NCI-H2196 (cell line): ENCODE results near the gene RAB7B.

Source experiments
- DNase-seq: peaks from one replicate; lab custom pipeline; 2025; ENCODE audit not compliant: unreplicated experiment; lab: John Stamatoyannopoulos, UW

RAB7B gene

DNA sequence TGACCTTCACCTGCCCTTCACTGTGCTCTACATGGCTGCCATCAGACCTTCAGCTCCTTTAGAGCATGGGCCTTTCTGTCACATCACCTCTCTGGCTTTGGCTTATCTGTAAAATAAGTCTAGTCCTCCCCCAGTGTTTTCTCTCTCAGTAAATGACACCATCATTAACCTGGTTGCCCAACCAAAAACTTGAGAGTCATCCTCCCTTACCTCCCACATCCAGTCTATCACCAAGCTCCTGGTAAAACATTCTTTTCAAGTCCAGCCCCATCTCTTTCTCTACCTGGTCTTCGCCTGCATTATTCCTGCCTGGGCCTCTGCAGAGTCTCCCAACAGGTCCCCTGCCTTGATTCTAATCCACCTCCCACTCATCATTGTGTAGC lies 73.0 kb downstream of the RAB7B start:
- DNase-seq, result no peak

DNA sequence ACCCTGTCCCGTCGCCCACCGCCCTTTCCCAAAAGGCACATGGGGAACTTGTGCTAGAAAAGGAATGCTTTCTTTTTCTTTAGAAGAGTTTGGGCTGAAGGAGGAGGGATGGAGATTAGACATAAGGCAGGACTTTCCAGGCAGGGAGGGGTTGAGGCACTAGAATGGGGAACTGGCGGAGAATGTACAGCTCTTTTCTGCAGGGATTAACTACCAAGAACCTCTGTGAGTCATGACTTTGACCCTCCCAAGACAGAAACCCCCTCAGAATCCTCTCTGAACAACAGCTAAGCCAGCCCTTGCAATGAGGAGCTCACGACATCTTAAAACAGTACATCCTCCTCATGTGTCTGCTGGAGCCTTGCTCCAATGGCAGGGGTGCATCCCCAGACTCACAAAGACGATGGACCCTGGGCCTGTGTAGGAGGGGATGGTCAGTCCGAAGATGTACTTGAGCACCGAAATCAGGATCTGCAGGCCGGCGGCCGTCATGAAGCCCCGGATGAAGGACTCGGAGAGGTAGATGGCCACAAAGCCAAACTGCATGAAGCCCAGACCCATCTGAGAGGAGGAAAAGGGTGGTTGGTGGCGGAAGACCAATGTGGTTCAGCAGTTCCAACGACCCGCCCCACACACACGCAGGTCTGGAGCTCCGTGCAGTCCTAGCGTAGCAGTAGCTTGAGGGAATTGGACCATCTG lies 73.5 kb downstream of the RAB7B start:
- DNase-seq, result no peak

DNA sequence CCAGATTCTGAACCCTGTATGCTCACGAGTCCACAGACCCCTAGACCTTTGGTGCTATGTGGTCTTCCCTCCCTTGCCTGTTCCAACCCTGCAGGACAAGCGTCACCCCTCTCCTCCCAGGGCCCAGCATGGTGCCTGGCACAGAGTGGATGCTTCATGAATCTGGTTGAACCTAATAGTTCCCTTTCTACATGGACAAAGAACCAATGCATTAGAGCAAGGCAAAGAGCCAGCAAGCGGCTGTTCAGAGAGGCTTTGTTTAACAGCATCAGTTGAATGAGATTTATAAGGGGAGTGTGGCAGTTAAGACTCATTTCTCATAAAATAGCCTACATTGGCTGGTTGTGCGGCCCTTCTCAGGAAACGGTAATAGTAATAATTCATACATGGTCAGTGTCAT lies 74.9 kb downstream of the RAB7B start:
- DNase-seq, result no peak

DNA sequence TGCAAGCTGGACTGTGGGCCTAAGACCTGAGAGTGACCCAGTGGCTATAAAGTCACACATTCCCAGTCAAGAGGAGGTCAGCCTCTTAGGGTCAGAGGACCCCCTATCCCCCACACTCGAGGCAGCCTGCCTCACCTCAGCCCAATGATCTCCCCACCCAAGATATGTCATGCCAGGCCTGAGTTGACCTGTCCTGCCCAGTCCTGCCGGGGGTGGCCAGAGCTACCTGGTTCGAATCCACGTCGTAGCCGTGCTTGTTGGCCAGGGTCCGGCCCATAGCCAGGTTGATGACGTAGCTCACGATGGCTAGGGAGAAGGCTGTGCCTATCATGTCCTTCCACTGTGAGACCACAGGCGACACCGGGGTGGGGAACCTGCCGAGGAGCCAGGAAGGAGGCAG lies 75.5 kb downstream of the RAB7B start:
- no peak for DNase-seq

DNA sequence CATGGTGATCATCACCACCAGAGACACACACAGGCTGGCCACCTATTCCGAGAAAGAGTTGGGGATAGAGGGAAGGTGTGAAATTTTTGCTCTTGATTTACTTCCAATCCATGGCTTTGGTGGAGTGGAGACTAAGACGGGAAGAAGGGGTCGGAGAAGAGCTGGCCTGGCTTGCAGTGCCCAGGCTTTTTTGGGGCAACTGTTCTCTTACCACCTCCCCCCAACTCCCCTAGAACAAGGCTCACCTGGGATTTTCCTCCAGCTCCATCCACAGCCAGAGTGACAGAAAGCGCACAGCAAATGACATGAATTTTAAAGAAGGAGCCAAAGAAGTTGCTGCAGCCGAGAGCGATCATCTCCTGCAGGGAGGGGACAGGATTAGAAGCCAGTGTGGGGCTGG lies 75.9 kb downstream of the RAB7B start:
- no peak for DNase-seq
